GM19468 (cell line): Measurements from ENCODE around the gene MBNL1.
A peak's percentile ranks its signal among the peaks of the same experiment; 100 is the strongest.

Experiments used
- ATAC-seq: cut with Tn5 transposase; IDR thresholded peaks from one replicate; pipeline ENCODE4 v1.9.1; 2021; ENCODE audit warnings: mild to moderate bottlenecking, moderate library complexity, moderate number of reproducible peaks; ENCODE audit not compliant: unreplicated experiment; ENCODE audit errors: extremely low read depth

MBNL1 gene

DNA sequence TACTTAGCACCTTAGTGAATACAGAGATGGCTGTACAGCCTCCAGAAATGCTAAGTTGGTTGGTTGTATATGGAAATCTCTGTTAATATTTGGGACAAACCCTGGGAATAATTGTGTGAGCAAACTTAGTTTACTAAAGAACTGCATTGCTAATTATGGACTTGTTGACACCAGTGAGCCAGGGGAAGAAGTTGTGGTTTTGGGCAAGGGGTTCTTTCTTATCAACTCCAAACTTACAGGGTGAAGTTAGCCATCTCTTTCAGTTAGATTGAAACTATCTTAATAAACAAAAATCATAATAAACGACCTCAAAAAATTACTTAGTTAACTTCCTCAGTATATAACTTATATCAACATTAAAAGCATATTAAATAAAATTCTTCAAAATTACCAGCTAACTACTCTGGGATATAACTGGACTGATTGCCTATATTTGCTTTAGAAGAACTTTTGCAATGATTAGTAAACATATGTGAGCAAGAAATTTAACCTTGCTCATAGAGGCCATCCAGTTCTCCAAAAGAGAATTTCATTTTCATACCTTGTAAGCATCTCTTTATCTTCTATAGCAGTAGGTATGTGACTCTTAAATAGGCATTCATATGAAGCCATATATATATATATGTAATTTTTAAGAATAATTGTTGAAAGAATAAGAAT, 24.7 kb downstream of the MBNL1 start:
- no peak for ATAC-seq

DNA sequence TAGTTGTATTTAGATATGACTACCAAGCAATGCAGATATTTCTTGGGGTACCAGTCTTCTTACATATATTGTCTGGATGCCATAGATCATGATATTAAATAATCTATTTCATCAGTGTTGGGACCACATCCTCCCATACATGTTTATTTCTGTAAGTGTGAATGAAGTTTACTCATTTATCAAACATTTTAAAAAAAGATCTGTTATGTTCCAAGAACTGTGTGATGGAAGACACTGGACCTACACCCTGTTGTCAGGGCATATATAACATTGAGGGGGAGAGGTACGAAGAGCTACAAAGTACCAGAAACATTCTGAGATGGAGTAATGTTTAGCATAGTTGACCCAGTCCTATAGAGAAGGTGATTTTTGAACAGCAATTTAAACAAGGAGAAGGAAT, 26.6 kb downstream of the MBNL1 start:
- no peak for ATAC-seq

DNA sequence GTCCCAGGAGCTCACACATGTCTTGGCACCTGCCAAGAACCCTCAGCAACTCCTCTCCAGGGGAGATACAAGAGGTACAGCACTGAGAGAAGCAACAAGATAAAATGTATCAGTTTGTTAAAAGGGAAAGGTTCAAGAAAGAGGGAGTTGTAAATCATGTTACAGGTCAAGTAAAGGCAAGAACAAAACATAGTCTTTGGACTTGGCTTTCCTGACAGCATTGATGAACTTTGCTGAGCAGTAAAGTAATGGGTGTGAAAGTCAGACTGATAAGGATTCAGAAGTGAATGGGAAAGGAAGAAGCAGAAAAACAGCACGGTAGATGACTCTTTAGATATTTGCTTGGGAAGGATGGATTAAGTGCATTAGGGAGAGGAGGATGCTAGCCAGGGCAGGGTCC, 27.1 kb downstream of the MBNL1 start:
- no peak for ATAC-seq

DNA sequence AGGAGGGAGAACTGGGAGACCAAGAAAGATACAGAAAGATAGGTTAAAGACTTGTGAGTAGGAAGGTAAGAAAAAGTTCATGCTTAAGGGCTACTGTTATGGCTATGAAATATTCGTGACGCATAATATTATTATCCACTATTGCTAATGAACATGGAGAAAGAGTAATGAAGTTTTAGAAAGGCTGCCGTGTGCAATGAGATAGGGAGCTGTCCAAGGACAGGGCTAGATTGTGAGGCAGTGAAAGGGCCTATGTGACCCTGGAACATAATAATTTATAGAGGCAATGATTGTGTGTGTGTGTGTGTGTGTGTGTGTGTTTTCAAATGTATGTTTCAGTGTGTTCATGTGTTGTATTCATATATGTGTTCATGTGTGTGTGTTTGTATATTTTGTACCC, 27.7 kb downstream of the MBNL1 start:
- ATAC-seq = no peak

DNA sequence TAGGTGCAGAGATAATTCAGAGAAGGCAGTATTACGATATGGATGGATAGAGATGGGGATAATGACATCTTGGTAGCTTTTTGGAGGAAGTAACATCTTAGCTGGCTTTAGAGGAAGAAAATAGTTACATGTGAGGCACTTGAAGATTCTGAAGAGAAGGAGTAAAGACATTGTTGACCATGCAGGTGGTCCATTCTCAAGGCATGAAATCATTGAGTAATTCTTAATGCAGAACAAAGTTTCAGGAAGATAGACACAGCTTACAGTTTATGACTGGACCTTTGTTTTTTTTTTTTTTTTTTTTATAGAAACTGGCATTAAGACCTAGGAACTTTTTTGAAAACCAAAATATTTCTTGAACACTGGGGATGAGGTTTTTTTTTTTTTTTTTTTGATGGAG, 28.2 kb downstream of the MBNL1 start:
- no peak for ATAC-seq

DNA sequence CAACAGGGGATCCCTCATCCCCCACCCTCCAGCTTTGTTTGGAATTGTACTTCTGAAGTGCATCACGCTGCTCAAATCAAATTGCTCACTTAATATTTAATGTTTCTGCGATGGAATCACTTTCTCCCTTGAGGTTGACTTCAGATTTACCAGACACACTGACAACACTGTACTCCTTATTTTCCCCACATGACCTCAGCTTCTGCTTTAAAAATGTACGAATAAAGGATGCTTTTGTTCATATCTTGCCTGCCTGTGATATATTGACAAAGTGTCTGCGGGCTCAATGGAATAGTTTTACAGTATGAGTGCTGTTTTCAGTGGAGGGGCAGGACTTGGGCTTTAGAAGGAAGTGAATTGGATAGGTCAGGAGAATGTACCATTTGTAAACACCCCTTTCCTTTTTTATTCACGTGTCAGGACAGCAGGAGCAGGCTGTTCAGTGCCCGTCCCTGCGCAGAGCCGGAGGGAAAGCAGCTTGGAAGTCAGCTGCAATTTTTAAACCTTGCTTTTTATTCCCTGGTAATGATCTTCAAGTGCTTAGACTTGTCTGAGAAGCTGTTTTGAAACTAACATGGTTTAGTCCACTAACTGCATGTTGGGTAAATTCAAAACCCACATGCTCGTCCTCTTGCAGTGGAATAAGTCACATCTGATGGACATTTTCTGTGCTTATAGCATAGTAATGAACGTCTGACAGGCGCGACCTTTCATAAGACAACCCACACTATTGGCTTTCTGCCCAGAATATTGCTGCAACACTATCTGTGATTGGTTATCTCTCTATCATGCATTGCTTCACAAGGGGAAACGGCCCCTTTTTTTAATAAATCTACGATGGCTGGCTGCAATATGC, 29.9 kb downstream of the MBNL1 start:
- ATAC-seq = peak; percentile 38

DNA sequence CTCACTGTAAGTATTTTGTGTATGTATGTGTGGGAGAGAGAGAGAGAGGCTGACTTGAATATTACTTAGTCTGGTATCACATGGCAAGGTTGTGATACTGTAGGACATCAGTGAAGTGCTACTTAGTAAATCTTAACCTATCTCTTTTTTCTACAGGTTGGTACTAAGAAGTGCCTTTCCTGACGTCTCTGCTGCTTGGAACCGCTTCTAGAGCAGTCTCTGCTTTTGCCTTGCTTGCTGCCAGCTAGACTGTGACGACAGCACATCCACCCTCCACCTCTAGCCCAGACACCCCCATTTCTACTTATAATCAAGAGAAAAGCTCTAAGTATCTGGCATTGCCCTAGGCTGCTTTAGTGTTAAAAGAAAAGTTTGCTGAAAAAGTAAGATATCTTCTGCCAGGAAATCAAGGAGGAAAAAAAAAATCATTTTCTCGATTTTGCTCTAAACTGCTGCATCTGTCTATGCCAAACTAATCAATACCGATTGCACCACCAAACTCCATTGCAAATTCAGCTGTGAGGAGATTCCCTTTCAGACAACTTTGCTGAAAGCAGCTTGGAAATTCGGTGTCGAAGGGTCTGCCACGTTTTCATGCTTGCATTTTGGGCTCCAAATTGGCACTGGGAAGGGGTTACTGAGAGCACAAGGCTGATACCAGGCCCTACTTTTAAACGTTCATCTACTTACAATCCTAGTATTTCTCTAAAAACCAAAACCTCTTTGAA, 30.7 kb downstream of the MBNL1 start:
- ATAC-seq = no peak

DNA sequence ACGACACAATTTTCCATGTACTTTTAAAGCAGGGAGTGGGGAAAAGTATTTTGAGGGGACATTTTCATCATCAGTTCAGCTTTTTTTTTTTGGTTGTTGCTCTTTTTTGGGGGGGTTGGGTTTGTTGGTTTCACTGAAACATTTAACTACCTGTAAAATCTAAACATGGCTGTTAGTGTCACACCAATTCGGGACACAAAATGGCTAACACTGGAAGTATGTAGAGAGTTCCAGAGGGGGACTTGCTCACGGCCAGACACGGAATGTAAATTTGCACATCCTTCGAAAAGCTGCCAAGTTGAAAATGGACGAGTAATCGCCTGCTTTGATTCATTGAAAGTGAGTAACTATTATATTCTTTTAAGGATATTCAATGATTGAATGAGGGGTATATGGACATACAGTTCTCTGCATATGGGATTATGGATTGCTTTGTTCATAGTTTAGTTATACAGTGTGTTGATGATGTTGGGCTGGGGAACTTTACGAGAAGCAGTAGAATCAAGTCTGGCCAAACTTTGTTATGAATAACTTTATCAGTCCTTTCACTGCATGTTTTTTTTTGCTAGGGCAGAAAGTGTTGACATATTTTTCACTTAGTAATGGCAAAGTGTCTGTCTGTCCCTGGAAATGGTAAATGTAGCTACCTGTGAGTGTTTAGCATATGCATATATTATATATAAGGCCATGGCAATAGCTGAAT, 31.5 kb downstream of the MBNL1 start:
- no peak for ATAC-seq

DNA sequence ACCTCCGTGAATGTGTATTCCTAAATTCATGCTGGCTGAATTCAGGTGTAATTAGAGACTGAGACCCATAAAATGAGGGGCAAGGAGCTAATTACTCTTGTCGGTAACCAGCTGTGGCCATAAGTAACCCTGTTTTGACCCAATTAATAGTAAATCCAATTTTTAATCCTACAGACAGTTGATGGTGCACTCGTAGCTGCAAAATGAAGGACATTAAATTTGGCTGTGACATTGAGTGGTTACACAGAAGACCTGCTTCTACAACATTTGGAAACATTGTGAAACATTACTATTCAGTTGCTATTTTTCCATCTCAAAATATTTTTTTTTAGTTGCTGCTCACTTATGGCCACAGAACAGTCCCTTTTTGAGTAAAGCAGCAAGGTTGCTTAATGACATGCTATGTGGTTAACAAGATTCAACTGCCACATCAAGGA, 33.0 kb downstream of the MBNL1 start:
- no peak for ATAC-seq

DNA sequence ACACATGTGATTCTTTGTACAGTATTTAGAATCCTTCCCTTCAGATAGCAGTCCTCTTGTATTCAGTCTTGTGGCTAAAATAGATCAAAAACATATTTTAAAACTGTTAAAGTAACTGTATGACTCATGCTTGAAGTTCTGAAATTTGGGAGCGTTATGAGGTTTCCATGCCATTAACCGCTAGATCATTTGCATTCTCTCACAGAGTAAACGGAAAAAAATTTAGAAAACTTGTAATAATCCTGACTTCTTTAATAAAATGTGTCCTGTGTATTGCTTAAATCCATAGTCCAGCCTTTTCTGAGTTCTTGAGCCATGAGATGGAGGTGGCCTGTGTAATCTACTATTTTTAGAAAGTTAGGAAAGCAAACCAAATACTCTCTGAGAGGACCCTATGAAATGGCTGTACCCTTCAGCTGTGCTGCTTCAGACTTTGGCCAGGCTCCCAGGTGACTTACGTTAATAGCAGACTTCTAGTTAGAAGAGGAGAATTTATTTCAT, 33.8 kb downstream of the MBNL1 start:
- peak; percentile 86 for ATAC-seq

DNA sequence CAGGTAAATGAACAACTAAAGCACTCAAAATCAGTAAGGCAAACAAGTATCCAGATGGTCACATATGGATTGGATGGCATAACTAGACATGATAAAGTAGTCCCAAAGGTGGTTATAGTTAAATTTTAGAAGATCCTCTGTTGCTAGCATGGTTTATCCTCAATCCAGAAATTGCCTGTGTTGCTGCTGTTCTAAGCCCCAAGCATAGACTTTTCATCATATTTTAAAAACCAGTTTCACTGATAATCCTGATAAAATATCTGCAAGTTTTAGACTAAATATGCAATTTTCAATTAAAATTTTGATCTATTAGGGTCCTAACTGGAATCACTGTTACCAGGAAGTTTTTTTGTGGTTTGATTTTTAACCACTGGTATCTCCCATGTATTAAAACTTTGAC, 35.4 kb downstream of the MBNL1 start:
- no peak for ATAC-seq

DNA sequence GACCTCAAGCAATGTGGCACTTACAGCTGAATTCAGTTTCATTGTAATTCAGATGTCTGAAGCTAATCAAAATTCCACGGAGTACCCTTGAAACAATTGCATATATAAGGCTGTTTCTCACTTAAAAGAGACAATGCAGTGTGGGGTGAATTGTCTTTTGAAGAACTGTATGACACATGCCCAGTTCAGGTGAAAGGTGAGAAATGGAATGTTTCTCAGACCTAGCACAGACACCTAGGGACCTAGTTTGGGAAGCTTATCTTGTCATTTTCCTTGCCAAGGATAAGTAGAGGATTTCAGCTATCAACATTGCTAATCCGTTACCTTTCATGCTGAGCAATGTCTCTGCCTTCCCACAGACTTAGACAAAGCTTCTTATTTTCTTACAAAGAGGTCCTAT, 36.3 kb downstream of the MBNL1 start:
- ATAC-seq = no peak

DNA sequence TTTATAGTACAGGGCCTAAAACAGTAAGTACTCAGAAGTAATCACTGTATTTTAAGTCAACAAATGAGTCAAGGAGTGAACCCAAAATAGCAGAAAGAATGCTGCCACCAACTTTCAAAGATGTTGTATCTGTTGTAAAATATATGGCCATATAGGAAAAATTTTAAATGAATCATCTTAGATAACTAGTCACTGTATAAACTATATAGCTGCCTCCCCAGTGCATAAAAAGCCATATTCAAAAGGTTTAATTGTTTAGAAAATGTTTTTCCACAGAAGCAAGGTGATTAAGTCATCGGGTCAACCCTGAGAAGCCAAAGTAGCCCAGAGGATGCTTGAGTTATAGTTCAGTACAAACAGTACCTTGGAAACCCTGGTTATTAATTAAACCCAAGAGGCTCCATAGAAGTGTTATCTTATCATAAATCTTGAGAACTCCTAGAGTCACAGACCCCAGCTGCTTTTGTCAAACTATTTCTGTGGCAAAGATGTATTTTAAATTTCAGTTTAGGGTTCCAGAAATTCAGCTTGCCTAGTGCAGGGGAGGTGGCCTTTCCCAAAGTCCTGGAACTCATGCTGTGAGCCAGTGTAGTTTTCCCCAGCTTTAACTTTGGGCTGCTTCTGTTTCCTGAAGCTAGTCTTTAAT, 39.2 kb downstream of the MBNL1 start:
- ATAC-seq = no peak

DNA sequence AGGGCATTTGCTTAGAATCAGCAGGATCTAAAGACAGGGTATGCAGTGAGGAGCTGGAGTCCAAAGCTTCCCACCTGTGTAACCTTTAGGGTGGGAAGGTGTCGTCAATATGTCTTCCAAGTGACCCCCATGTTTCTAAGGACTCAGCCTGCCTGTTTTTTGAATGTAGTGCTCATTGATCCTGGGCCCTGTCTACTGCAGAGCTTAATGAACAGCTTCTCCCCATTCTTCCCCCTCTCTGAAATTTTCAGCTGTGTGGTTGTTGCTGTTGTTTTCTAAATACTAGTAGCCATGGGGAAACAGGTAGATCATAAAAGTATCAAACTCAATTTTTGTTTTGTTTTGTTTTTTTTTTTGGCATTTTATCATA, 39.7 kb downstream of the MBNL1 start:
- ATAC-seq = no peak

DNA sequence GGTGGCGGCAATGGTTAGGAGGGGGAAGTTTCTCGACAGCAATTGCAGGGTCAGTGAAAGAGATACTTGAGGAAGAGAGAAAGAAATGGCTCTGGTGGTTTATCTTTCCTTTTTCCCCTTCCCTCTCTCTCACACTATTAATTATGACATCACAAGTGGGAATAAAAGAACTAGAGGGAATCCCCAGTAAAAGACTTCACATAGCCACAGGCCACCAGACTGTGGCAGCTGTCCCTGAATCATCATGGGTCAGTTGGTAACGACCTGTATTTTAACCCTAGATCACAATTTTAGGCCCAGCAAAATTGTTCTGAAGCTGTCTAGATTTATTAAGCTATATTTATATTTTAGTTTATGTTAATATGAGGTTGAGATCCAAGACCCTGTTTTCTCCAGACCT, 40.3 kb downstream of the MBNL1 start:
- ATAC-seq = no peak

DNA sequence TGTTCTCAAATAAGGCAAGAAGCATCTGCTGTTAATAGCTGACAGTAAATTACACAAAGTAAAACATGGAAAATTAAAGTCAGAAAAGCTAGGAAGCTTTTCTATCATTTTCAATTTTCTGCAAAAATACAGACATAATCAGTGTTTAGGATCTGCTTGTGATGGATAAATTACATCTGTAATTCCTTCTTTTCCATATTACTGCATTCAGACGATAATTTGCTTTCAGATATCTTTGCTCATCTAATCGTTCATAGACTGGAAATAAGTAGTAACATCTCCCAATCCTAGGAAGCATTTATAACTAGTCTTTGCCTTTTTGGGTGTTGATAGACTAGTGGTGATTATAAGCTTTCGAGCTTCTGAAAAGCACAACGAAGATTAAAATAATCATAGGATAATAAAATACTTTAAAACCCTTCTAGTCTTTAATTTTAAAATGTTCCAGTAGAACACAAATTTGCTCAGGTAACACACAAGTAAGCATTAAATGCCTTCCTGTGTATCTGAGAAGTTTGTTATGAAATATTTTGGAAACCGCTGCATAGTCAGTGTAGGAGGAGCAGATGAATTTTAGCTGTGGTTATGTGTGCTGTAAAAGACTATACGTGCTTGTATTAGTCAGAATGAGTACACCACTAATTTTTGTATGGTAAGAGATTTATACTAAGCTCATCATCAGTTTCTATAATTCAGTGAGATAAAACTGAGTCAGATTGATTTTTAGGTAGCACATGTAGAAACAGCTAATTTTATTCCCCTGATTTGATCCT, 41.0 kb downstream of the MBNL1 start:
- ATAC-seq = no peak

DNA sequence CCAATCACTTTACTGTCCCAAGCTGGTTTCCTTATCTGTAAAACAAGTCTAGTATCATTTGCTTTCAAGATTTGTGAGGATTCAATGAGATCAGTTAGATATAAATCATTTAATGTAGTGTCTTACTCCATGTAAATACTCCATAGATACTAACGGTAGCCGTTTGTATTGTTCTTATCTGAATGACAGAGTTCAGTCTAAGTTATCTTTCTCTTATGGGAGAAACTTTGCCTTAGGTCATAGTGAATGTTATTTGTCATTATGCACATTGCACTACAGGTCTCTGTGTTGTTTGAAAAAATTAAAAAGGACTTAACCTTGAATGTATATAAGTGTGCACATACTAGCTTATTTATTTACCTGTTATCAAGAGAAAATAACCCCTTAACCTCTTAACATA, 44.7 kb downstream of the MBNL1 start:
- no peak for ATAC-seq

DNA sequence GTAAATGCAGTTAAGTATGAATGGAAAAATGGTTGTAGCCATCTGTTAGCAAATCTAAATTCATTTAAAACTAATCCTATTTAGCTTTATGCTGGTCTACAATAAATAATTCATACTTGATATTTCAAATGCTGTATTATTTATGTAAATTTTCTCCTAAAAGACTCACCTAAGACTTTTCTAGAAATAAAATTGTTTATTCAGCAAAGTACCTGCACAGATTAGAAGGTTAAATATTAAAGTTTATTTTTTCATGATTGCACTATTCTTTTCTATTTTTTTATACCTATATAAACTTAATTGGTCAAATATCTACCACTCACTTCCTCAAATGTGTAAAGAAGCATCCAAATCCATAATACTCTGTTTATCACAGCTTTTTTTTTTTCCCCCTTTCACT, 45.2 kb downstream of the MBNL1 start:
- ATAC-seq = no peak

DNA sequence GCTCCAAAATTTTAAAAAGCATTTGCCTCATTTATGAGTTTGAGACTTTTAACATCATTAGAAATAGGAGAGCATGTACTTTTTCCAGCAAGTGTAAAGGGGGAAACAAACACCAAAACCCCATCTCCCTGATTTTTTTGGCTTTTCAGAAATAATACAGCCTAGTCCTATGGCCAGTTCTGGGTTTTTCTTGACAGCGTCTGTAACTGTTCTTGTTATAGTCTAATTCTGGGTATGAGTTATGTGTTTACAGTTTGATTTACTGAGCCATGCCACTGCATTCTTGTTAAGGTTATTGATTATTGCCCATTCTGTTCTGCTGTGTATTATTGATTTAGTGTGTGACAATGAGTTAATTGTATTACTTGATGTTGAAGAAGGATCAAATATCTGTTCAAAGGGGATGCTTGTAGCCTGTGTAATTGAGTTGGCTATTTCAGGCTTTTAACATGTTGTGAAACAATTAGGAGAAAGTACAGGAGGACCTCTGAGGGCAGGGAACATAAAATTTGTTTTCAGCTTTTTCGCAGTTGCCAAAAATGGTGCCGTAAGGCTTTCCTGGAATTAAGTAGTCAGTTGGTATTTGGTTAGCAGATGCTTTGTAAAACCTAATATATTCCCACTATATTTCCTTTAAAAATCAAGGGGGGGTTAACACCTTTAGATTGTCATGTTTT, 46.1 kb downstream of the MBNL1 start:
- no peak for ATAC-seq
